Fibroblast of gingiva (primary cell): ENCODE measurements around the gene GABRG3.

Experiments used
- DNase-seq: peaks from one replicate; pipeline ENCODE4 v3.0.0-alpha.2; 2011; ENCODE audit warnings: low read depth

The GABRG3 gene

DNA sequence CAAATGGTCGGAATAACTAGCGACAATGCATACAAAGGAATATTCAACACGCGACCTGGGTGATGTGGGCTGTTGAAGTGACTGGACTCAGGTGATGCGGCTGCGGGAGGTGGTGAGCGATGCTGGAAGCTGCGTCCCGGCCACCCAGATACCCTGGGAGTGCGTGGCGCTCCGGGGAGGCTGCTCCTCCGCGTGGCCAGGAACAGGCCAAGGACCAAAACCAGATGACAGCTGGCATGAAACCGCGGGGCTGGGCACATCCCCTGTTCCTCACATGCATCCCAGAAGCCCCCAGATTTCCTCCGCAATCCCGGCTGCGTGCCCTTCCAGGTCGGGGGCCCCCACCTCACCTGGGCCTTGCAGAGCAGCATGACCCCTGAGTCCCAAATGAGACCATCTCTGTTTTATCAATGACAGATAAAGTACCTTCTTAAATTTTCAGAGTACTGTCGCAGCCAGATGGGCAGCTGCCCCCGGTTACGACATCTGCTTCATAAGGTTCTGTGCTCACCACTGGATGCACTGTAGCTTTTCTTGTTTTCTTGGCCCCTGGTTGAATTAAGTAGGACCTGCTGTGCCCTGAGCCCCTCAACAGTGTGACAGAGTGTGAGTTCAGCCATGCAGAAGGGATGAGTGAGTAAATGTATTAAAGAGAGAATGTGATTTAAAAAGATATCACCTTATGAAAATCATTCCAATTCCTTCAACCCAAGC, 278.2 kb downstream of the GABRG3 start:
- no peak for DNase-seq

DNA sequence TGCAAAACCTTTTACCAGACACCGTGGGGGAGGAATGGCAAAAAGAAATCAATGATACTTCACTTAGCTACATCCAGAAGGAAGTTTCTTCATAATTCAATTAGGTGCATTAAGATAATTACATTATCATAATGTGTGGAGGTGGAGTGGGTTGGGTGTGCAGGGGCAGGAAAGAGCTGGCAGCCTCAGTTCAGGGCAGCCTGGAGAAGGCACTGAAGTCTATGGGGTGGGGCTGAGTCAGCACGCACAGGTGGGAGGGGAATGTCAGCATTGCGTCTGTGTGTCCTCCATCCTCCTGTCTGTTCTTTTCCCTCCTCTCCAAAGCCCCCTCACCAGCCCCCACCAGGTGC, 278.8 kb downstream of the GABRG3 start:
- DNase-seq, result no peak

DNA sequence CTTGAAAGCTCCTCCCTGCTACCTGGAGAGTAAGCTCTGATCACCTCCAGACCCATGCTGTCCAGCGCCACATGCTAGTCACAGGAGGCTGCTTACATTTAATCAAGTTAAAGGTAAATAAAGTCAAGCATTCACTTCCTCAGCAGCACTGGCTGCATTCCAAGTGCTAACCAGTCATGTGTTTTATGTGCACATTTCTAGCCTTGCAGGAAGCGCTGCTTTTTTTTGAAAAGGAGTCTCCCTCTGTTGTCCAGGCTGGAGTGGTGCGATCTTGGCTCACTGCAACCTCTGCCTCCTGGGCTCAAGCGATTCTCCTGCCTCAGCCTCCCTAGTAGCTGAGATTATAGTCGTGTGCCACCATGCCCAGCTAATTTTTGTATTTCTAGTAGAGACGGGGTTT, 279.2 kb downstream of the GABRG3 start:
- no peak for DNase-seq

DNA sequence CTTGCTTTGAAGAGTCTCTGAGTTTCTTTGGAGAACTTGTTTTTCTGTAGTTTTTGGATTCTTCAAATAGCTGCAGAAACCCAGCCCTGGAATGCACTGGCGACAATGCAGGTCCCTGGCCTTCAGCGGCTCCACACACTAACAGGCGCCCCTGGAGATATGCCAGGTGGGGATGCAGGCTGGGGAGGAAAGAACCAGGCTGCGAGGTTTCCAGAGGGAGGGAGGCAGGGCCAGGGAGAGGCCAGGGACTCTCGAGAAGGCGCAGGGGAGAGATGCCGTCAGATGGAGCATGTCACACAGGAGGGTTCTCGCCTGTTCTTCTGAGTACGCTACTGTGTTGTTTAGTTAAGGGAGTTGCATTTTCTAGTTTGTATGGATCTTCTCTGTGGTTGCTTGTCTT, 283.1 kb downstream of the GABRG3 start:
- DNase-seq, result no peak

DNA sequence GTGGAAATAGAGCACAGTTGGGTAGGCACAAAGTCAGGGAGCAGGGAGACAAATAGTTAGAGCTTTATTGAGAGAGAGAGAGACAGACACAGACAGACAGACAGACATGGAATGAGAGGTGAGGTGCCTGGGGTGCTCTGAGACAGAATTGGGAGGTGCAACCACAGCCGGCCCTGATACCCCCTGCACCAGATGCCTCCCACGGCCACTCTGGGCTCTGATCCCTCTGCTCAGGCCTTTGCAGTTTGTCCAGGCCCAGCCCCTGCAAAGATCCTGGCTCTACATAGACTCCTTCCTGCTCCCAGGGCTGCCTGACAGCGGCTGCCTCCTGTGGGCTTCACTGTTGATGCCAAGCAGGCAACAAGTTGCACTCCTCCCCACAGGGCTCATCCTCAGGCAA, 283.8 kb downstream of the GABRG3 start:
- DNase-seq, result no peak

DNA sequence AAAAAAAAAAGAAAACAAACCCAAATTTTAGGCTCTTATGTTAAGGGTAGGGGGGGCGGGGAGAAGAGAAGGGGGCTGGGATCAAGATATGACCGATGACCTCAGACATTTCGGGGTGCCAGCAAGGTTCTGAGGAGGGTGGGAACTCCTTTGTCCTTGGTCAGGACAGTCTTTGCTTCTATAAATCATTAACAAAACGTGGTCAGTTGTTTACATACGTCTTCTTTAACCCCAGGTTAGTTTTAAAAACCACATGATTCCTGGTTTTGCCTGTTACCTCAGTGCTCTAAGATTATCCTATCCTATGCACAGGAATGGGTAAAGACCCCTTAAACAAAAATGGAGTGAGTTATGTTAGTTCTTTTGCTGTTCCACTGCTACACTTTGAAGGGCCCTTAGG, 285.5 kb downstream of the GABRG3 start:
- DNase-seq, result no peak

DNA sequence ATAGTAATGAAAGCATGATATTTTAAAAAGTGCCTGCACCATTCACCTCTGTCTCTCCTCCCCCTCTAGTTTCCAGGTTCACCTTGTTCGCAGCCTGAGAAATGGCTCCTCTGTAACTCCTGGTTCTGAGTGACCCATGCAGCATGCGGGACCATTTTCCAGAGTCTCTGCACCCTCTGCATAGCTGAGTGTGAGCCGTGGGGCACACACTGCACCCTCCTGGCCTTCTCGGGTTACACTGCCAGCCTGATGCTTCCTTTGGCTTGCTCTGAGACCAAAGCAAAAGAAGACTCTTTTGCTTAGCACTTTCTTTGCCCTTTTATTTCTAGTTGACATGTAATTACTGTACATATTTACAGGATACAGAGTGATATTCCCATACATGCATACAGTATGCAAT, 287.3 kb downstream of the GABRG3 start:
- no peak for DNase-seq

DNA sequence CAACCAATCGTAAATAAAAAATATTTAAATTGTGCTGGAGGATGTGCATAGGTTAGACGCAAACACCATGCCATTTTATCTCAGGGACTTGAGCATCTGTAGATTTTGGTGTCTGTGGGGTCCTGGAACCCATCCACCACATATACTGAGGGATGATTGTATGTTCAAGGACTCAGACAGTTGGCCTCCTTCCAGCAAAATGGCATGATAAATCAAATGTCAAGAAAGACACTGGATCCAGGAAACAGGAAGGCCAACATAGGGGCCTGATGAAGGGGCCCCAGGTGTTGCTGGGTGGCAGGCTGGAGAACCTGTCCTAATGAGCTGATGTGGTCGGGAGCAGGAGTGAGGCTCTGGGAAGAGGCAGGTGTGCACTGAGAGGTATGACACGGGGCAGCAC, 289.5 kb downstream of the GABRG3 start:
- no peak for DNase-seq

DNA sequence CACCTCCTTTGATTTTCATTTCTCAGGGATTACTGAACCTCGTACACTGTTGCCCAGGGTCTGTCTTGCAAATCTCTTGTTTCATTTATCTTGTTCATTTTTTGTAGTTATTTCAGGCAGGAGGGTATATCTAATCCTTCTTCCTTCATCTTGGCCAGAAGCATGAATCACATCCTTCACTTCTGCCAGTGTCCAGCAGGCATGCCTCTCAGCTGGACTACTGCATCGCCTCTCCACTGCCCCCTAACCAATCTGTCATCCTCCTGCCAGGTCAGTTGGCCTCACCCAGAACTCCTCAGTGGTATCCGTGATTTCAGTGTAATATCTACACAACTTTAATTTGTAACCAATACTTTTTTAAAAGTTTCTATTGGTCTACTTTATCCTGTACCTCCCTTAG, 297.9 kb downstream of the GABRG3 start:
- DNase-seq, result no peak

DNA sequence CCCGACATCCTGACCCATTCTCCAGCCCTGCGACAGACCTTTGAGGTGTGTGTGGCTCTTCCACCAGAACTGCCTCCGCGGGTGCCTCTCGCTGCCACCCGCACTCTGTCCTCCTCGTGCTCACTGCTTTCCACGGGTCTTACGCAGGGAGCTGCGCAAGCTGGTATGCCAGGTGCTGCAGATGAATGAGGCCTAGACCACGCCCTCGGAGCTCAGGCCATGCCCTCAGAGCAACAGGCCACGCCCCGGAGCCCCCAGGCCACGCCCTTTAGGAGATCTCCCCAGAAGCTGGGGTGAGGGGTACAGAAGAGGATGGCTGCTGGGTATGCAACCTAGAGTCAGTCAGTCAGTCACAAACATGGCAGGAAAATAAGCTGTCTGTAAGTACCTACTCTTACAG, 300.3 kb downstream of the GABRG3 start:
- no peak for DNase-seq

DNA sequence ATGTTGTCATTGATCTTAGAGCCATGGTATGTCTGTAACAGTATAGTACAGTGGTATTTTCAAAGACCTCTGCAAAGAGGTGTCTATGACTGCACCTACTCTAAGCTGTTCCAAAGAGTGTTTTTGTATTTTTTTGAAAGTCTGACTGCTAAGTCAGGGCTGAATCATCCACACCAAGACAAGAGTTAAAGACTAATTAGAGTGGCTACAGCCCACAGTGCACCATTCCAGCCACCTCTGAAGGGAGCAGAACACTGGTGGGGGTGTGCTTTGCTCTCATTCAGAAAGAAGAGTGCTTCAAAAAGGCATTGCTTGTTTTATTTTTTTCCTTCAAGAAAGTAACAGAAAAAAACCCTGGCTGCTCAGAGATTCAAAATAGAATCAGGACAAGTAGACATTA, 301.4 kb downstream of the GABRG3 start:
- no peak for DNase-seq

DNA sequence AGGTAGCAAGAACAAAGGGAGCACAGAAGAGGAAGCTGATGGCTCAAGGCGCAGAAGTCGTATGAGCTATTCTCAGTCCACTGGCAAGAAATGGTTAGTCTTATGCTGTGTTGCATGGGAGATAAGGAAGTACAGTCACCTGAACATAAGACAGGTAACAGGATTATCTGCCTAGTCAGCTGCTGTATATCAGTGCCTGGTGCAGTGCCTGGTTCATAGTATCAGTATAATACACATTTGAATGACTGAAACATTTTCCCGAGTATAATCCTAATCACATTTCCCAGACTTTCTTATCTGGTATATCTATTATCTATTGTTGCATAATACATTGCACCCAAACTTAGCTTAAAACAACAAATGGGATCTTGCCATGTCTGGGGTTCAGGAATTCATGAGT, 302.5 kb downstream of the GABRG3 start:
- DNase-seq, result no peak

DNA sequence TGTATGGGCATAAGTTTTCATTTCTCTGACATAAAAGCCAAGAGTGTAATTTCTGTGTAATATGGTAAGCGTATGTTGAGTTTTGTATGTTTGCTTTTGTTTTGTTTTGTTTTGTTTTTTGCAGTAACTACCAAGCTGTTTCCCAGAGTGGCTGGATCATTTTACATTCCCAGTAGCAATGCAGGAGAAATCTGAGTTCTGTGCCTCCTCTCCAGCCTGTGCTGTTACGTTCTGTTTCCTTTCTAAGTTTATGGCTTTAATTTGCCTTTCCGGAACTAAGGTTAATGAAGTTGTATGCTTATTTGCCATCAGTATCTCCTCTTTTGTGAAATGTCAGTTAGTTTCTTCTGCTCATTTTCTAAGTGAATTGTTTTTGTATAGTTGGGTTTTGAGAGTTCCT, 307.8 kb downstream of the GABRG3 start:
- no peak for DNase-seq

DNA sequence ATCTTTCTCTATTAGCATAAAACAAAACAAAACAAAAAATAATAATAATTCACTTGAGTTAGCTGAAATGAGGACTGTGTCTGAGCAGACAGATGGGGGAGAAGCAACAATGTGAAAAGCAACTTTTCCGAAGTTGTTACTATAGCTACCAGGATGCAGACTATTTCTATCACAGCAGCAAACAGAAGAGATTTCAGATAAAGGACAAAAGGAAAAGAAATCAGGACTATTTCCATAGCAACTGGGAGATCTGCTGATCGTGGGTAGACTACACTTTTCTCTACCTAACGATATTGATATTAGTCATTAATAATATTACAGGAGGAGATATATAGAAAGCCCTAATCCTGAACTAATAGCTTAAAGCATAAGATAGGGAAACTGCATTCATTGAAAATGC, 321.7 kb downstream of the GABRG3 start:
- no peak for DNase-seq

DNA sequence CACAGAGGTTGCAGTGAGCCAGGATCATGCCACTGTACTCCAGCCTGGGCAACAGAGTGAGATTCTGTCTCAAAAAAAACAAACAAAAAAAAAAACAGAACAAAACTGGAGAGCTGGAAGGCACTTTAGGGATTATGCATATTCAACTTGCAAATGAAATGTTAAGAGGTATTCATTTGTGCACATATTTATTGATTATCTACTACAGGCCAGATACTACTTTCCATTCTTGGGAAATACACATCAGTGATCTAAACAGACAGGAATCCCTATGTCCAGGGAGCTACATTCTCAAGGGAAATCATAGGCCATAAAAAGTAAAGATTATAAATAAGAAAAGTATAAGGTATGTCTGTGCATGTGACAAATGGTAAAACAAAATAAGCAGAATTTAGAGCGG, 322.6 kb downstream of the GABRG3 start:
- no peak for DNase-seq

DNA sequence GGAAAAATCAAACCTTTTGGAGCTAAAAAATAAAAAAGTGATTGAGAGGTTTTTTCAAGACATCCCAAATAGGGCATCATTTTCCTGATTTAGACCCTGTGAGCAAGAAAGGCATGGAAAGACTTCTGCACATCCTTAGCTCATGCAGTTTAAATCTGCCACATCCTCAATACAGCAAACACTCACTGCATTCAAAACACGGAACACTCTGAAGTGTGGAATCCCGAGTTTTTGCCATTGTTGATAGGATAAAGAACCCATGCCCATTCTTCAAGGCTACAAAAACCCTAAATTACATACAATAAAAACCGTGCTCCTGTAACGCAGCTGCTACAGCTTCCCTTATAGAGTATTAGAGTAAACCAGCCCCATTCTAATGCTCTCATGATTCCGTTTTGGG, 346.8 kb downstream of the GABRG3 start:
- DNase-seq, result no peak

DNA sequence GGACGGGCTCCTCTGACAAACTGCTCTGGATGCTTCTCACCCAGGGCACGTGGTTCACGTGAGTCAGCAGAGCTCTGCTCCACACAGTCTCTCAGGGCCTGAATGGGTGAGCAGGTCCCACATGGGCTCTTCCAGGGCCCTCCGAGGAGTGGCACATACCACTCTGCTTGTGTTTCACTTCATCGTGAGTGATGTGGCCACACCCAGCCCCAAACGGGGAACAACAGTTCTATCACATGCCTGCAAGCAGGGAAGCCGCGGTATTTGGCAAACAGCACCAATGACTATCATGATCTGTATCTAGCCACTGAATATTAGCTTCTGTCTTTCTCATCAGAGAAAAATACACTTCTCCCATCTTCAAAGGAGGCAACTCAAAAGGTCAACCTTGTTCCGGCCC, 352.8 kb downstream of the GABRG3 start:
- no peak for DNase-seq

DNA sequence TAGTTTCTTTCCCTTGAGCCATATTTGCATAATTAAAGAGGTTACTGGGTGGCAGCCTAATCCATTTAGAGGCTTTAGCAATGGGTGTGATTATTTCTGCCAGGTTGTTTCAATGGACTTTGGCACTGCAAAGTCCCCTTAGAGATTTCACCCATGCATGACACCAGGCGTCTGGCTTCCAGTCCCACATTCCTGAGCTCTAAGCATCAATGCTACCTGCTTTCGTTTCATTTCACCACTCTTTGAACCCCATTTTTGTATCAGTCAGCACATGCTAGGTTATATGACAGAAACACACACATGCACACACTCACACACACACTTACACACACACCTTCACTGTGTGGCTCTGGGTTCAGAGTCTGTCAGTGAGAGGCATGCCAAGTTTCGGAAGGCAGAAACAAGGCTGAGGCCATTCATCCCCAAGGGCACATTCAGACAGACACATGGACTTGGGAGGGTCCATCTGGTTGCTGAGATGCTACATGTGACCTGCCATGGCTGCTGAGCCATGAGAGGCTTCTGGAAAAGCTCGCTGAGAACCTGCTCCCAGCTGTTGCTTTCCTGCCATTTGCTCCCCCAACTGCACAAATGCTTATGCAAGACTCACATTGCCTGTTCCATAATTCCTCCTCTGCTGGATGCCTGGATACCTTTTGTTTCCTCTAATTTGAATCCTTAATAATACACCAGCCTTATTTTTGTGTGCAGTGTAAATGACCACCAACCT, 354.1 kb downstream of the GABRG3 start:
- DNase-seq, result no peak

DNA sequence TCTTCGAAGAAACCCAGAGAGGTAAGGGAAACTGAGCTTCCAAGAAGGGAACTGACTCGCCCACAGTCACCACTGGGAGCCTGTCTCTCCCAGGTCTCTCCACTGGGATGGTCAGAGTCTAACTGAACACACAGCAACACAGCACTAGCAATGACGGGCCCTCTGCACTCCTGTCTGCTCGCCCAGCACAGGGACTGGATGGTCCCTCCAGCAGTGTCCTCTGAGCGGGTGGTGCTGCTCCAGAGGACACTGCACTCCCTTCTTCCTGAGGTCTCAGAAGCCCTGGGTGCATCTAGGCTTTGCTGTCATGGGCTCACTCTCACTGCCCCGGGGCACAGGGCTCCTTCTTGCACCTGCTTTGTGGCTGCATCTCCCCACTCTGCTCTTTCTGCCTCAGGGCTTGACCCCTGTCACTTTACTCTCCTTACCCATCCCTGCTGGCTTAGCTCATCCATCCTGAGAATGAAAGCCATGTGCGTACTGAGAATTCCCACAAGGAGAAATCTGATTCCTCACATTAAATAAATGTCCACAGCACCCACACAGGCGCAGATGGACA, 356.6 kb downstream of the GABRG3 start:
- no peak for DNase-seq

DNA sequence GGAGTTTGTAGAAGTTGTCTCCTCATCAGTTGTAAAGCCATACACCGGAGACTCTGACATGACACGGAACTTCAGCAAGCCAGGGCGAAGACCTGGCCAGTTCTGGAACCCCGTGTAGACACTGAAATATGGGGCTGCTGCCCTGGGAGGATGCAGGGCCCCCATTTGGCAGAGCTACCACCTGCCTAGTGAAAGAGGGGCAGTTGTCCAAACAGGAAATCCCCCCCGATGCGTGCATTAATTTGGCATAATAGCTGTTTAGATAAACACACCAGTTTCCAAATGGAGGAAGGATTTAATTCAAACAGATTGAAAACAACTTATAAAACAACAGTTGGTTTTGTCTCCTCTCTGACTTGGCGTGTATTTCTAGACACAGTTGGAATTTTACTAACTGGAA, 357.2 kb downstream of the GABRG3 start:
- no peak for DNase-seq

DNA sequence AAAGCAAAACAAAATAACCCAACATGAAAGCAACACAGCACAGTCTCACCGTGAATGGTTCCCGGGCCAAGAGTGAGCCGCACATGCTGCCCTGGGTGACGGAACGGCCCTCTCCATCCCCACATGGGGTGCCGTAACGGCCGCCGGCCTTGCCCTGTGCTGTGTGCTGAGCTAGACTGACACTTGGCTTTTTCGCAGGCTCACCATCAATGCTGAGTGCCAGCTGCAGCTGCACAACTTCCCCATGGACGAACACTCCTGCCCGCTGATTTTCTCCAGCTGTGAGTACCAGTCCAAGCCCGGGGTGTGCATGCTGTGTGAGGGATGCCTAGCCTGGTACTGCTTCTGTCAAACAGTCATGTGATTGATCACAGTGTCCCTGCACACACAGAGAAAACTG, 357.6 kb downstream of the GABRG3 start:
- no peak for DNase-seq

DNA sequence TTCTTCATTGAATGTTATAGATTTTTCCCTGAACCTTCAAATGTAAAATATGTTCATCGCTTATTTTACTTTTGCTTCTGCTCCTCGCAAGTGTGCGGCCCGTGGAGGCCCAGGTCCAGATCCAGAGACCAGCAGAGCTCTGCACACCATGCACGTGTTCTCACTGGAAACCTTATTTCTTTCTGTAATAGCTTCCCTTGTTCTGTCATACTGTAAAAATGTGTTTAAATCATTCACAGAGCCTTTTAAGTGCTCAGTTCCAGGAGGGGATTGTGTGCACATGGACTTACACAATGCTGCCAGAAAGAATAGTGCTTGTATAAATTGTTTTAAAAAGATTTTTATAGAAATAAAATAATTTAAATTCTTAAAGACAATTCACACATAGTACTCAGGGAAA, 359.3 kb downstream of the GABRG3 start:
- no peak for DNase-seq

DNA sequence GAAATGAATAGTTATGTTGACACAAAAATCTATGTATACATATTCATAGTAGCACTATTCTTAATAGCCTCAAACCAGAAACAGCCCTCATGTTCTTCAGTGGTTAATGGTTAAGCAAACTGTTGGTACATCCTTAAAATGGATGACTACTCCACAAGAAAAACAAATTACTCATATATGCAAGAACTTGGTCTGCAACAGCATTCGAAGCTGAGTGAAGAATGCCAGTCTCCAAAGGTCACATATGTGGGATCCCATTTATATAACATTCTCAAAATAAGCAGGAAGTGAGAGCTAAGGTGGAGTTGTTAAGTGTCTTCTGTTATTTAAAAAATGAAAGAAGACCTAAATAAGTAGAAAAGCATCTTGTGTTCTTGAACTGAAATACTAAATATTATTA, 365.7 kb downstream of the GABRG3 start:
- no peak for DNase-seq

DNA sequence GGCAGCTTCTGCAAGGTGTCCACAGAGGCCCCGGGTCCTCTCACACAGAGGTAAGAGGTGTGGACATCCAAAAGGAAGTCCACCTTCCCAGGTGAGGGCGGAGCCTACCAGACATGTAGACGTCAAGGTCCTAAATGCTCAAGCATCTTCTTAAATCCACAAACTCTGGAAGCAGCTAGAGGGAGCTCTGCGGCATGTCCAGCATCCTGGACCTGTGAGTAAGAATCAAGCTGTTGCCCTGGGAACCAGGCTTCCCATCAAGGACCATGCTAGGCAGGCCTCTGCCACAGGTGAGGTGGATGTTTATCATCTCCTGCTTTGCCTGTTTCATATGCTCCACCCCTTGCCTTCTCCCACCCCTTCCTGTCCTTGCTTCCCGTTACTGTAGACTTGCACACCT, 368.2 kb downstream of the GABRG3 start:
- no peak for DNase-seq
